K562 (cell line): Measurements from ENCODE around the gene SLC3A2. TPM values are rescaled to one million over a fixed set of nuclear protein-coding genes. Genes with fewer than 3 reads are reported as not detected.
A peak's percentile ranks its signal among the peaks of the same experiment; 100 is the strongest.

Experiments
- CBX8 ChIP-seq: fragments of 200-600 bp; sonication (generic); IDR thresholded peaks from 2 replicates; pipeline ENCODE4 v1.6.1; 2012; ENCODE audit warnings: borderline replicate concordance, mixed run types, low read depth, mild to moderate bottlenecking, moderate library complexity, mixed read lengths, low read length, control low read depth, inconsistent platforms; ENCODE audit not compliant: poor library complexity, severe bottlenecking; ENCODE audit errors: extremely low read depth
- DMBX1 ChIP-seq: fragments of 250-450 bp; sonication (Bioruptor Pico); IDR thresholded peaks from 2 replicates; pipeline ENCODE4 v1.8.0; 2022; ENCODE audit warnings: inconsistent platforms, mild to moderate bottlenecking, moderate library complexity, borderline replicate concordance
- DPF2 ChIP-seq: fragments of 450-650 bp; IDR thresholded peaks from 2 replicates; pipeline ENCODE4 v1.6.1; 2016
- EHMT2 ChIP-seq: fragments of 450-650 bp; IDR thresholded peaks from 2 replicates; pipeline ENCODE4 v1.6.1; 2018; ENCODE audit warnings: antibody characterized with exemption
- HMG20B ChIP-seq: fragments of 250-450 bp; sonication (Bioruptor Pico); IDR thresholded peaks from 2 replicates; pipeline ENCODE4 v1.5.0; 2021; ENCODE audit warnings: mild to moderate bottlenecking
- HNRNPH1 ChIP-seq: fragments of 200-400 bp; formaldehyde crosslinking; optimal IDR thresholded peaks from 2 replicates; pipeline ENCODE3; 2017; ENCODE audit warnings: low read depth, mild to moderate bottlenecking, low read length, moderate library complexity
- HNRNPL ChIP-seq: fragments of 200-400 bp; formaldehyde crosslinking; IDR thresholded peaks from 2 replicates; pipeline ENCODE4 v1.6.1; 2017; ENCODE audit warnings: low read depth, mild to moderate bottlenecking, low read length
- ILK ChIP-seq: fragments of 450-650 bp; IDR thresholded peaks from 2 replicates; pipeline ENCODE4 v1.6.1; 2016; ENCODE audit warnings: missing genetic modification characterization, low read depth, mild to moderate bottlenecking, missing compliant biosample characterization, moderate library complexity, borderline replicate concordance
- KLF1 ChIP-seq: fragments of 450-650 bp; IDR thresholded peaks from 2 replicates; pipeline ENCODE4 v1.6.1; 2016; ENCODE audit warnings: missing genetic modification characterization, missing compliant biosample characterization
- NCOR1 ChIP-seq: fragments of 450-650 bp; IDR thresholded peaks from 2 replicates; pipeline ENCODE4 v1.6.1; 2016; ENCODE audit warnings: mild to moderate bottlenecking, moderate library complexity
- NR2F6 ChIP-seq: fragments of 450-650 bp; formaldehyde crosslinking; IDR thresholded peaks from 2 replicates; pipeline ENCODE4 v1.4.0; 2020; ENCODE audit warnings: mild to moderate bottlenecking
- POLR2G ChIP-seq: fragments of 200-400 bp; formaldehyde crosslinking; IDR thresholded peaks from 2 replicates; pipeline ENCODE4 v1.6.1; 2017; ENCODE audit warnings: low read depth, mild to moderate bottlenecking, antibody characterized with exemption, low read length, moderate library complexity
- POLR3G ChIP-seq: IDR thresholded peaks from 2 replicates; pipeline ENCODE4 v1.6.1; 2011; ENCODE audit not compliant: insufficient read length, insufficient replicate concordance; ENCODE audit errors: extremely low read depth
- RFX7 ChIP-seq: fragments of 250-450 bp; sonication (Bioruptor Pico); IDR thresholded peaks from 2 replicates; pipeline ENCODE4 v1.5.1; 2021; ENCODE audit warnings: mild to moderate bottlenecking
- SAP30 ChIP-seq: fragments of 200-600 bp; sonication (generic); IDR thresholded peaks from 2 replicates; pipeline ENCODE4 v1.6.1; 2012; ENCODE audit warnings: borderline replicate concordance, low read depth, mild to moderate bottlenecking, moderate library complexity, low read length, control low read depth, inconsistent platforms; ENCODE audit not compliant: insufficient read depth, poor library complexity, severe bottlenecking
- TAF7 ChIP-seq: fragments of 450-650 bp; IDR thresholded peaks from 2 replicates; pipeline ENCODE4 v1.6.1; 2016; ENCODE audit warnings: missing genetic modification characterization, missing compliant biosample characterization
- XRCC4 ChIP-seq: IDR thresholded peaks from one replicate; pipeline ENCODE4 v1.6.1; 2011; ENCODE audit not compliant: insufficient read depth, insufficient read length; ENCODE audit errors: extremely low read depth
- ZKSCAN1 ChIP-seq: fragments of 150-350 bp; IDR thresholded peaks from 2 replicates; pipeline ENCODE4 v1.6.1; 2016; ENCODE audit warnings: low read depth, low read length
- ZNF143 ChIP-seq: sonication (generic); formaldehyde crosslinking; IDR thresholded peaks from 2 replicates; pipeline ENCODE4 v1.9.0; 2022; ENCODE audit warnings: mild to moderate bottlenecking, missing genetic modification reagents
- ZNF175 ChIP-seq: fragments of 200-800 bp; sonication (Bioruptor generic); IDR thresholded peaks from 2 replicates; pipeline ENCODE4 v1.6.1; 2016; ENCODE audit warnings: low read depth, mild to moderate bottlenecking, missing genetic modification characterization, missing compliant biosample characterization
- ZNF668 ChIP-seq: fragments of 250-450 bp; sonication (Bioruptor Pico); IDR thresholded peaks from 2 replicates; pipeline ENCODE4 v1.8.0; 2022; ENCODE audit warnings: mild to moderate bottlenecking, inconsistent platforms
- ZNF695 ChIP-seq: fragments of 450-650 bp; formaldehyde crosslinking; IDR thresholded peaks from 2 replicates; pipeline ENCODE4 v1.4.0; 2020; ENCODE audit warnings: mild to moderate bottlenecking, moderate library complexity
- ZNF76 ChIP-seq: fragments of 250-450 bp; sonication (Bioruptor Pico); IDR thresholded peaks from 2 replicates; pipeline ENCODE4 v1.4.0; 2020; ENCODE audit warnings: mild to moderate bottlenecking, moderate library complexity, borderline replicate concordance
- polyA plus RNA-seq, 8 experiments: library from polyadenylated mRNA; depleted of rRNA in 4 of 8; stranded (reverse) in 5 of 8; unstranded in 3 of 8; fragments of >200 nt; fragmentation: Nextera tagmentation in 2 of 8; fragmentation: Illumina TruSeq in 1 of 8; extraction: Ambion mirVana in 2 of 8; extraction: Trizol in 1 of 8; gene quantifications; 2 replicates each; pipeline versions ENCODE4 v1.2.1 to v1.2.3, GENCODE V29; 2011 to 2014; ENCODE audit warnings: inconsistent platforms in 1 of 8, missing spikeins in 1 of 8
- total RNA-seq, 7 experiments: library from RNA; depleted of rRNA in 6 of 7; stranded (reverse); fragments of >200 nt in 6 of 7; fragmentation: Illumina TruSeq in 2 of 7; extraction: Trizol in 2 of 7; gene quantifications; 2 replicates each; pipeline versions ENCODE4 v1.2.1 to v1.2.3, GENCODE V29; 2011 to 2021; ENCODE audit warnings: low replicate concordance in 1 of 7
- TF ChIP-seq, protein P1 (sequence below): IDR thresholded peaks from 3 replicates; pipeline ENCODE4 v1.6.1; 2011; ENCODE audit warnings: borderline replicate concordance, mild to moderate bottlenecking, moderate library complexity; ENCODE audit not compliant: insufficient read length; ENCODE audit errors: extremely low read depth
- TF ChIP-seq, protein P2 (sequence below): sonication (generic); formaldehyde crosslinking; IDR thresholded peaks from 2 replicates; pipeline ENCODE4 v1.4.0; 2020; ENCODE audit warnings: mild to moderate bottlenecking, missing genetic modification reagents

The SLC3A2 gene
- total and polyA plus RNA-seq, 9 of the 15 experiments (the other 6 are each of a cell fraction or from before 2014, with no cell fraction given) = 20.0 to 296 (median 214) TPM

DNA sequence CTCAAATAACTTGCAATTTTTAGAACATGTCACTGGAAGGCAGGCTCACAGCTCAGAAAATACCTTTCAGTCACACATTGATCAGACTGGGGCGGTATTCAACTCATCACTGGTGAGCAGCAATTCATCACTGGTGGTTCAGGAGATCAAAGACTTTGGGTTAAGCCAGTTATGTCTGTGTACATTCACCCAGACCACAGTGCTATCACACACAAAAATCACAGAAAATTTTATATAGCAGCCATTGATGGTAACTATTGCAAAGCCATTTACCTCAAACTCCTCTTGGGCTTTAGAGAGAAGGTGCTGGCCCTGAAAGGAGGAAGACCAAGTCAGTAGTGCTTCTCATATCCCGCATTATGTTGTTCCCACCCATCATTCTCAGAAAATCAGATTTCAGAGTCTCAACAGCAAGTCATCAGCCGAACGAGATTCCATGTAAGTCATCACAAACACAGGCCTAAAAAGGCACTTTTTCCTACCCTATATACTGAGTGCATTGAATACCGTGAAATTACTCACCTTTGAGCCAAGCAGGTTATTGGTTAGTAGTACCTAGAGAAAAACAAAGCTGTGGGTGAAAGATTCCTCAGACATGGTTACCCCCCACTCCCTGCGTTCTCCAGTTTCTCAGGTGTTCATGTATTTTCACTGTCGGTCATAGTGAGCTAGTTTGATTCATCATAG is 27.3 kb upstream of the SLC3A2 start (continued):
- TF ChIP-seq, protein P1, sequence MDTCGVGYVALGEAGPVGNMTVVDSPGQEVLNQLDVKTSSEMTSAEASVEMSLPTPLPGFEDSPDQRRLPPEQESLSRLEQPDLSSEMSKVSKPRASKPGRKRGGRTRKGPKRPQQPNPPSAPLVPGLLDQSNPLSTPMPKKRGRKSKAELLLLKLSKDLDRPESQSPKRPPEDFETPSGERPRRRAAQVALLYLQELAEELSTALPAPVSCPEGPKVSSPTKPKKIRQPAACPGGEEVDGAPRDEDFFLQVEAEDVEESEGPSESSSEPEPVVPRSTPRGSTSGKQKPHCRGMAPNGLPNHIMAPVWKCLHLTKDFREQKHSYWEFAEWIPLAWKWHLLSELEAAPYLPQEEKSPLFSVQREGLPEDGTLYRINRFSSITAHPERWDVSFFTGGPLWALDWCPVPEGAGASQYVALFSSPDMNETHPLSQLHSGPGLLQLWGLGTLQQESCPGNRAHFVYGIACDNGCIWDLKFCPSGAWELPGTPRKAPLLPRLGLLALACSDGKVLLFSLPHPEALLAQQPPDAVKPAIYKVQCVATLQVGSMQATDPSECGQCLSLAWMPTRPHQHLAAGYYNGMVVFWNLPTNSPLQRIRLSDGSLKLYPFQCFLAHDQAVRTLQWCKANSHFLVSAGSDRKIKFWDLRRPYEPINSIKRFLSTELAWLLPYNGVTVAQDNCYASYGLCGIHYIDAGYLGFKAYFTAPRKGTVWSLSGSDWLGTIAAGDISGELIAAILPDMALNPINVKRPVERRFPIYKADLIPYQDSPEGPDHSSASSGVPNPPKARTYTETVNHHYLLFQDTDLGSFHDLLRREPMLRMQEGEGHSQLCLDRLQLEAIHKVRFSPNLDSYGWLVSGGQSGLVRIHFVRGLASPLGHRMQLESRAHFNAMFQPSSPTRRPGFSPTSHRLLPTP = no peak
- TF ChIP-seq ZKSCAN1 (no peak), NR2F6 (CRISPR knock-in tag) (no peak), ZNF175 (CRISPR knock-in tag) (no peak), DMBX1 (CRISPR knock-in tag) (no peak), HNRNPL (peak; percentile 90), CBX8 (no peak), RFX7 (CRISPR knock-in tag) (no peak), HNRNPH1 (no peak), POLR3G (no peak), POLR2G (0 out of 2 replicates have a peak, but pooled peaks have one; percentile 16), ZNF76 (CRISPR knock-in tag) (no peak), SAP30 (no peak), ZNF143 (CRISPR knock-in tag) (no peak), ILK (no peak), KLF1 (tag) (no peak), EHMT2 (no peak), HMG20B (CRISPR knock-in tag) (no peak), DPF2 (no peak), ZNF668 (CRISPR knock-in tag) (no peak), XRCC4 (no peak), NCOR1 (peak; percentile 6; the same call in 1 of the 2 replicates), TAF7 (tag) (no peak), ZNF695 (CRISPR knock-in tag) (no peak)
- TF ChIP-seq, protein P2, sequence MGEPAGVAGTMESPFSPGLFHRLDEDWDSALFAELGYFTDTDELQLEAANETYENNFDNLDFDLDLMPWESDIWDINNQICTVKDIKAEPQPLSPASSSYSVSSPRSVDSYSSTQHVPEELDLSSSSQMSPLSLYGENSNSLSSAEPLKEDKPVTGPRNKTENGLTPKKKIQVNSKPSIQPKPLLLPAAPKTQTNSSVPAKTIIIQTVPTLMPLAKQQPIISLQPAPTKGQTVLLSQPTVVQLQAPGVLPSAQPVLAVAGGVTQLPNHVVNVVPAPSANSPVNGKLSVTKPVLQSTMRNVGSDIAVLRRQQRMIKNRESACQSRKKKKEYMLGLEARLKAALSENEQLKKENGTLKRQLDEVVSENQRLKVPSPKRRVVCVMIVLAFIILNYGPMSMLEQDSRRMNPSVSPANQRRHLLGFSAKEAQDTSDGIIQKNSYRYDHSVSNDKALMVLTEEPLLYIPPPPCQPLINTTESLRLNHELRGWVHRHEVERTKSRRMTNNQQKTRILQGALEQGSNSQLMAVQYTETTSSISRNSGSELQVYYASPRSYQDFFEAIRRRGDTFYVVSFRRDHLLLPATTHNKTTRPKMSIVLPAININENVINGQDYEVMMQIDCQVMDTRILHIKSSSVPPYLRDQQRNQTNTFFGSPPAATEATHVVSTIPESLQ (CRISPR knock-in tag) = no peak
